Measurements from ENCODE around the gene SEPTIN12. TPM values are rescaled to one million over a fixed set of nuclear protein-coding genes. Genes with fewer than 3 reads are reported as not detected.

The SEPTIN12 gene
- total RNA-seq, 4 donors from 2014 or later: 1.7 TPM; not detected in 3

- Histone ChIP-seq H3K4me1 (no peaks in the 10 kb centered on the region), H3K36me3 (peaks cover 0 to 4% (median 2%) of the 10 kb centered on the region in 4 donors), H3K27ac (replicated peaks in 1 of 4) (no peak overlapping the region), H3K9me3 (no peaks in the 10 kb centered on the region), H3K27me3 (no peaks in the 10 kb centered on the region), H3K4me3 (no peak overlapping the region)
- no peak for DNase-seq (ENCODE audit: extremely low spot score)
- intact Hi-C loops (cut with DNase I): no loop called here
- WGBS: 77% methylated on average over 10 of the region's 10 CpGs
- TF ChIP-seq CTCF (IDR thresholded peaks at IDR 0.05) (no peak), EP300 (IDR thresholded peaks at IDR 0.05) (no peak), POLR2A (IDR thresholded peaks at IDR 0.05; ENCODE audit: low read depth) (no peak), POLR2AphosphoS5 (IDR thresholded peaks at IDR 0.05) (no peak)
Measured at GRCh38 chr16:4790871-4791270, 2.7 kb upstream of the SEPTIN12 start.

- no peak overlapping the region for H3K27ac ChIP-seq (replicated peaks in 1 of 4)
- DNase-seq (ENCODE audit: extremely low spot score): no peak
- 86% methylated on average over 10 of the region's 10 CpGs for WGBS
Measured at GRCh38 chr16:4790261-4790660, 2.1 kb upstream of the SEPTIN12 start.

GRCh38 chr16:4788910-4789309 is 765 bp upstream of the SEPTIN12 start:
- no peaks in the 10 kb centered on the region for H3K9me3 ChIP-seq
- H3K4me3 ChIP-seq: no peak overlapping the region
- 90% methylated on average over 7 of the region's 7 CpGs for WGBS
- intact Hi-C loops (cut with DNase I): no loop called here
- no peaks in the 10 kb centered on the region for H3K36me3 ChIP-seq
- H3K27me3 ChIP-seq: no peaks in the 10 kb centered on the region
- H3K27ac ChIP-seq (replicated peaks in 1 of 4): no peak overlapping the region
- H3K4me1 ChIP-seq: no peaks in the 10 kb centered on the region
- DNase-seq (ENCODE audit: extremely low spot score): no peak
- TF ChIP-seq CTCF (IDR thresholded peaks at IDR 0.05): no peak

More at GRCh38 chr16:4790261-4790660, 2.1 kb upstream of the SEPTIN12 start:
- TF ChIP-seq CTCF (IDR thresholded peaks at IDR 0.05) (no peak), POLR2AphosphoS5 (IDR thresholded peaks at IDR 0.05) (no peak), POLR2A (IDR thresholded peaks at IDR 0.05; ENCODE audit: low read depth) (no peak), EP300 (IDR thresholded peaks at IDR 0.05) (no peak)
- Histone ChIP-seq H3K9me3 (no peaks in the 10 kb centered on the region), H3K4me3 (no peak overlapping the region), H3K4me1 (no peaks in the 10 kb centered on the region), H3K27me3 (no peaks in the 10 kb centered on the region), H3K36me3 (no peaks in the 10 kb centered on the region)
- intact Hi-C loops (cut with DNase I): no loop called here

GRCh38 chr16:4788489-4788889 is 344 bp upstream of the SEPTIN12 start:
- 73% methylated on average over 9 of the region's 9 CpGs for WGBS
- H3K27ac ChIP-seq (replicated peaks in 1 of 4): no peak overlapping the region
- intact Hi-C loops (cut with DNase I): no loop called here
- H3K27me3 ChIP-seq: no peaks in the 10 kb centered on the region
- no peaks in the 10 kb centered on the region for H3K36me3 ChIP-seq
- no peak for DNase-seq (ENCODE audit: extremely low spot score)
- no peaks in the 10 kb centered on the region for H3K9me3 ChIP-seq
- TF ChIP-seq POLR2AphosphoS5 (IDR thresholded peaks at IDR 0.05): no peak
- H3K4me1 ChIP-seq: no peaks in the 10 kb centered on the region
- H3K4me3 ChIP-seq: no peak overlapping the region

- WGBS: 92% methylated on average over 8 of the region's 8 CpGs
- no peaks in the 10 kb centered on the region for H3K27me3 ChIP-seq
- H3K9me3 ChIP-seq: no peaks in the 10 kb centered on the region
- no peaks in the 10 kb centered on the region for H3K4me1 ChIP-seq
- TF ChIP-seq POLR2AphosphoS5 (IDR thresholded peaks at IDR 0.05) (no peak), EP300 (IDR thresholded peaks at IDR 0.05) (no peak), POLR2A (IDR thresholded peaks at IDR 0.05; ENCODE audit: low read depth) (no peak), CTCF (IDR thresholded peaks at IDR 0.05) (no peak)
- H3K36me3 ChIP-seq: no peaks in the 10 kb centered on the region
- DNase-seq (ENCODE audit: extremely low spot score): no peak
- no peak overlapping the region for H3K27ac ChIP-seq (replicated peaks in 1 of 4)
- intact Hi-C loops (cut with DNase I): no loop called here
- H3K4me3 ChIP-seq: no peak overlapping the region
Measured at GRCh38 chr16:4787068-4787467, 1.1 kb downstream of the SEPTIN12 start.

Data from esophagus muscularis mucosa (tissue), 4 donors.